HCT116 (cell line): ENCODE results near the gene DUSP3. TPM values are rescaled to one million over a fixed set of nuclear protein-coding genes. Genes with fewer than 3 reads are reported as not detected.

Experiments used
- ATAC-seq: fragments of 200-7000 bp; cut with Tn5 transposase; 2 replicates; pipeline ENCODE4 v1.9.1; 2020; ENCODE audit warnings: mild to moderate bottlenecking, moderate library complexity
- BruUV-seq: library from RNA; stranded (reverse); fragments of 400-500 nt; replicated peaks from 2 replicates; lab custom pipeline; 2021; lab: Mats Ljungman, UMichigan
- CTCF ChIA-PET: fragments of 300-600 bp; sonication (Branson Sonifier 250); formaldehyde crosslinking; loops from one replicate; lab custom pipeline; 2021; ENCODE audit warnings: antibody characterized with exemption; lab: Charles Lee
- POLR2A ChIA-PET: fragments of 300-600, 350-600 bp; sonication (Branson Sonifier 250); formaldehyde crosslinking; loops from one replicate; lab custom pipeline; 2021; ENCODE audit warnings: antibody characterized with exemption; lab: Charles Lee
- RAD21 ChIA-PET, 2 experiments: fragments of 300-600 bp; sonication (Branson Sonifier 250); formaldehyde crosslinking; loops; one replicate each; lab custom pipeline; 2023; ENCODE audit warnings: low total read pairs in 2 of 2; ENCODE audit not compliant: uncharacterized antibody in 2 of 2, unreplicated experiment in 2 of 2, low non-redundant PET in 1 of 2; lab: Charles Lee
- DNase-seq: peaks from one replicate; pipeline ENCODE4 v3.0.0-alpha.2; 2010; ENCODE audit warnings: low read depth, low spot score
- H2AFZ ChIP-seq: fragments of 200-600 bp; shearing (Covaris generic), sonication (generic); 2 replicates; pipeline ENCODE4 v1.6.1; 2017; ENCODE audit warnings: low read depth, mixed run types, mixed read lengths, antibody characterized with exemption, low read length; ENCODE audit not compliant: poor library complexity, severe bottlenecking
- H3K27ac ChIP-seq: 2 replicates; pipeline ENCODE4 v1.5.1; 2012; ENCODE audit warnings: low read depth, low read length
- H3K27me3 ChIP-seq: fragments of 200-600 bp; sonication (generic); 2 replicates; pipeline ENCODE4 v1.6.1; 2016; ENCODE audit warnings: mixed run types, low read length, mixed read lengths; ENCODE audit not compliant: insufficient read depth
- H3K36me3 ChIP-seq, 2 experiments: fragments of 200-500 bp in 1 of 2; fragments of 200-600 bp in 1 of 2; sonication (Bioruptor generic) in 1 of 2; sonication (generic) in 1 of 2; 2 replicates each; pipeline versions ENCODE4 v1.5.1 to v1.6.1; 2014 to 2016; ENCODE audit warnings: low read length in 2 of 2, inconsistent platforms in 1 of 2, mixed read lengths in 1 of 2, mixed run types in 1 of 2; ENCODE audit not compliant: insufficient read depth in 2 of 2, control insufficient read depth in 1 of 2
- H3K4me1 ChIP-seq, 2 experiments: fragments of 200-600 bp in 1 of 2; sonication (generic) in 1 of 2; 2 replicates each; pipeline versions ENCODE4 v1.5.1 to v1.6.1; 2012 to 2017; ENCODE audit warnings: low read length in 2 of 2, inconsistent platforms in 1 of 2, mild to moderate bottlenecking in 1 of 2, mixed read lengths in 1 of 2, mixed run types in 1 of 2, moderate library complexity in 1 of 2; ENCODE audit not compliant: insufficient read depth in 2 of 2, control insufficient read depth in 1 of 2
- H3K4me2 ChIP-seq: fragments of 200-600 bp; sonication (generic); 2 replicates; pipeline ENCODE4 v1.6.1; 2017; ENCODE audit warnings: mixed run types, low read length, mixed read lengths
- H3K4me3 ChIP-seq, 2 experiments: fragments of 200-600 bp in 1 of 2; sonication (generic) in 1 of 2; replicated peaks in 1 of 2; 2 replicates each; pipeline ENCODE4 v1.5.1; 2011 to 2016; ENCODE audit warnings: low read length in 2 of 2, control low read depth in 1 of 2, low read depth in 1 of 2, mild to moderate bottlenecking in 1 of 2, mixed read lengths in 1 of 2, mixed run types in 1 of 2
- H3K79me2 ChIP-seq: fragments of 200-600 bp; sonication (generic); 2 replicates; pipeline ENCODE4 v1.6.1; 2017; ENCODE audit warnings: mild to moderate bottlenecking, mixed run types, low read length, moderate library complexity, mixed read lengths; ENCODE audit not compliant: insufficient read depth
- H3K9ac ChIP-seq: fragments of 200-600 bp; sonication (generic); 2 replicates; pipeline ENCODE4 v1.6.1; 2016; ENCODE audit warnings: low read length, mixed read lengths
- H3K9me2 ChIP-seq: fragments of 200-600 bp; sonication (generic), shearing (Covaris generic); 2 replicates; pipeline ENCODE4 v1.6.1; 2017; ENCODE audit warnings: mixed run types, mild to moderate bottlenecking, moderate library complexity; ENCODE audit not compliant: insufficient read depth
- H3K9me3 ChIP-seq, 2 experiments: fragments of 200-500 bp in 1 of 2; fragments of 200-600 bp in 1 of 2; sonication (Bioruptor generic) in 1 of 2; sonication (generic) in 1 of 2; 2 replicates each; pipeline ENCODE4 v1.6.1; 2014 to 2017; ENCODE audit warnings: low read length in 2 of 2, mixed read lengths in 2 of 2, inconsistent platforms in 1 of 2, low read depth in 1 of 2, mild to moderate bottlenecking in 1 of 2, mixed run types in 1 of 2, moderate library complexity in 1 of 2; ENCODE audit not compliant: control insufficient read depth in 1 of 2, insufficient read depth in 1 of 2
- H4K20me1 ChIP-seq: fragments of 200-600 bp; sonication (generic), shearing (Covaris generic); 2 replicates; pipeline ENCODE4 v1.6.1; 2017; ENCODE audit warnings: mixed run types, mild to moderate bottlenecking, moderate library complexity; ENCODE audit not compliant: insufficient read depth
- CBX3 ChIP-seq: IDR thresholded peaks from 2 replicates; pipeline ENCODE4 v1.6.1; 2012; ENCODE audit warnings: low read depth
- CEBPB ChIP-seq: IDR thresholded peaks from 2 replicates; pipeline ENCODE4 v1.6.1; 2012; ENCODE audit warnings: low read depth
- EGR1 ChIP-seq: IDR thresholded peaks from 2 replicates; pipeline ENCODE4 v1.6.1; 2012; ENCODE audit warnings: low read depth
- ELF1 ChIP-seq: IDR thresholded peaks from 2 replicates; pipeline ENCODE4 v1.6.1; 2012; ENCODE audit warnings: low read depth, borderline replicate concordance
- EZH2 ChIP-seq: fragments of 200-600 bp; sonication (generic); IDR thresholded peaks from 2 replicates; pipeline ENCODE4 v1.6.1; 2017; ENCODE audit warnings: antibody characterized with exemption, mixed run types
- EZH2phosphoT487 ChIP-seq: fragments of 200-600 bp; IDR thresholded peaks from 2 replicates; pipeline ENCODE4 v1.6.1; 2018; ENCODE audit warnings: antibody characterized with exemption, borderline replicate concordance
- FOSL1 ChIP-seq: IDR thresholded peaks from 2 replicates; pipeline ENCODE4 v1.6.1; 2012; ENCODE audit warnings: low read depth
- JUND ChIP-seq: IDR thresholded peaks from 2 replicates; pipeline ENCODE4 v1.6.1; 2012
- POLR2A ChIP-seq: IDR thresholded peaks from 2 replicates; pipeline ENCODE4 v1.7.0; 2011; ENCODE audit warnings: borderline replicate concordance; ENCODE audit not compliant: insufficient read depth, insufficient read length; ENCODE audit errors: extremely low read depth
- POLR2AphosphoS5 ChIP-seq: IDR thresholded peaks from 2 replicates; pipeline ENCODE4 v1.6.1; 2011; ENCODE audit warnings: mild to moderate bottlenecking, low read depth, low read length, moderate library complexity
- RAD21 ChIP-seq: IDR thresholded peaks from 2 replicates; pipeline ENCODE4 v1.6.1; 2012; ENCODE audit warnings: low read depth, mild to moderate bottlenecking
- REST ChIP-seq: IDR thresholded peaks from 2 replicates; pipeline ENCODE4 v1.6.1; 2012; ENCODE audit warnings: low read depth
- SIN3A ChIP-seq: IDR thresholded peaks from 2 replicates; pipeline ENCODE4 v1.6.1; 2012; ENCODE audit warnings: low read depth
- SP1 ChIP-seq: IDR thresholded peaks from 2 replicates; pipeline ENCODE4 v1.6.1; 2012; ENCODE audit warnings: low read depth
- SRF ChIP-seq: IDR thresholded peaks from 2 replicates; pipeline ENCODE4 v1.6.1; 2012; ENCODE audit warnings: low read depth
- TCF7L2 ChIP-seq: IDR thresholded peaks from 2 replicates; pipeline ENCODE4 v1.7.0; 2011; ENCODE audit warnings: borderline replicate concordance, inconsistent platforms; ENCODE audit not compliant: insufficient read depth, insufficient read length; ENCODE audit errors: extremely low read depth
- ZFX ChIP-seq: fragments of 450-650 bp; IDR thresholded peaks from 2 replicates; pipeline ENCODE4 v1.6.1; 2017
- intact Hi-C: fragments of 100-400 bp; cut with micrococcal nuclease; formaldehyde crosslinking; loops from 2 replicates; pipeline ENCODE4 v1.10.0; 2022
- total RNA-seq: library from RNA; stranded (reverse); gene quantifications from one replicate; pipeline ENCODE4 v1.2.1, GENCODE V29; 2021; ENCODE audit not compliant: unreplicated experiment
- TF ChIP-seq, protein P1 (sequence below): IDR thresholded peaks from 2 replicates; pipeline ENCODE4 v1.6.1; 2011; ENCODE audit warnings: mild to moderate bottlenecking, low read length, moderate library complexity; ENCODE audit not compliant: insufficient replicate concordance; ENCODE audit errors: extremely low read depth
- TF ChIP-seq, protein P2 (sequence below): IDR thresholded peaks from 2 replicates; pipeline ENCODE4 v1.6.1; 2012
- TF ChIP-seq, protein P3 (sequence below), 3 experiments: fragments of 200-600 bp in 1 of 3; sonication (generic) in 1 of 3; IDR thresholded peaks in 2 of 3; conservative IDR thresholded peaks in 1 of 3; 2 replicates each; pipeline ENCODE4 v1.5.1; 2012 to 2017; ENCODE audit warnings: low read depth in 2 of 3, low read length in 2 of 3, antibody characterized with exemption in 1 of 3, borderline replicate concordance in 1 of 3, control low read depth in 1 of 3, mild to moderate bottlenecking in 1 of 3, mixed read lengths in 1 of 3, mixed run types in 1 of 3, moderate library complexity in 1 of 3; ENCODE audit not compliant: insufficient read depth in 1 of 3

DUSP3 gene
- total RNA-seq, 1 experiment from 2014 or later = 29.6 TPM

GRCh38 chr17:43737722-43738121 lies 41.1 kb downstream of the DUSP3 start:
- CTCF ChIA-PET = no interaction called here
- no peak overlapping the region for H2AFZ ChIP-seq
- TF ChIP-seq, protein P1, sequence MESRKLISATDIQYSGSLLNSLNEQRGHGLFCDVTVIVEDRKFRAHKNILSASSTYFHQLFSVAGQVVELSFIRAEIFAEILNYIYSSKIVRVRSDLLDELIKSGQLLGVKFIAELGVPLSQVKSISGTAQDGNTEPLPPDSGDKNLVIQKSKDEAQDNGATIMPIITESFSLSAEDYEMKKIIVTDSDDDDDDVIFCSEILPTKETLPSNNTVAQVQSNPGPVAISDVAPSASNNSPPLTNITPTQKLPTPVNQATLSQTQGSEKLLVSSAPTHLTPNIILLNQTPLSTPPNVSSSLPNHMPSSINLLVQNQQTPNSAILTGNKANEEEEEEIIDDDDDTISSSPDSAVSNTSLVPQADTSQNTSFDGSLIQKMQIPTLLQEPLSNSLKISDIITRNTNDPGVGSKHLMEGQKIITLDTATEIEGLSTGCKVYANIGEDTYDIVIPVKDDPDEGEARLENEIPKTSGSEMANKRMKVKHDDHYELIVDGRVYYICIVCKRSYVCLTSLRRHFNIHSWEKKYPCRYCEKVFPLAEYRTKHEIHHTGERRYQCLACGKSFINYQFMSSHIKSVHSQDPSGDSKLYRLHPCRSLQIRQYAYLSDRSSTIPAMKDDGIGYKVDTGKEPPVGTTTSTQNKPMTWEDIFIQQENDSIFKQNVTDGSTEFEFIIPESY = no peak
- TF ChIP-seq ZFX (no peak), FOSL1 (no peak), REST (no peak), RAD21 (no peak), CBX3 (no peak), SP1 (no peak), ELF1 (no peak), EZH2phosphoT487 (no peak), SIN3A (no peak), POLR2AphosphoS5 (no peak), EGR1 (no peak), TCF7L2 (no peak), POLR2A (no peak), JUND (no peak), EZH2 (no peak), CEBPB (no peak), SRF (no peak)
- TF ChIP-seq, protein P2, sequence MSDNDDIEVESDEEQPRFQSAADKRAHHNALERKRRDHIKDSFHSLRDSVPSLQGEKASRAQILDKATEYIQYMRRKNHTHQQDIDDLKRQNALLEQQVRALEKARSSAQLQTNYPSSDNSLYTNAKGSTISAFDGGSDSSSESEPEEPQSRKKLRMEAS = no peak
- TF ChIP-seq, protein P3, sequence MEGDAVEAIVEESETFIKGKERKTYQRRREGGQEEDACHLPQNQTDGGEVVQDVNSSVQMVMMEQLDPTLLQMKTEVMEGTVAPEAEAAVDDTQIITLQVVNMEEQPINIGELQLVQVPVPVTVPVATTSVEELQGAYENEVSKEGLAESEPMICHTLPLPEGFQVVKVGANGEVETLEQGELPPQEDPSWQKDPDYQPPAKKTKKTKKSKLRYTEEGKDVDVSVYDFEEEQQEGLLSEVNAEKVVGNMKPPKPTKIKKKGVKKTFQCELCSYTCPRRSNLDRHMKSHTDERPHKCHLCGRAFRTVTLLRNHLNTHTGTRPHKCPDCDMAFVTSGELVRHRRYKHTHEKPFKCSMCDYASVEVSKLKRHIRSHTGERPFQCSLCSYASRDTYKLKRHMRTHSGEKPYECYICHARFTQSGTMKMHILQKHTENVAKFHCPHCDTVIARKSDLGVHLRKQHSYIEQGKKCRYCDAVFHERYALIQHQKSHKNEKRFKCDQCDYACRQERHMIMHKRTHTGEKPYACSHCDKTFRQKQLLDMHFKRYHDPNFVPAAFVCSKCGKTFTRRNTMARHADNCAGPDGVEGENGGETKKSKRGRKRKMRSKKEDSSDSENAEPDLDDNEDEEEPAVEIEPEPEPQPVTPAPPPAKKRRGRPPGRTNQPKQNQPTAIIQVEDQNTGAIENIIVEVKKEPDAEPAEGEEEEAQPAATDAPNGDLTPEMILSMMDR (IDR thresholded peaks at IDR 0.05 in 2 of 3, conservative IDR thresholded peaks at IDR 0.05 in 1 of 3; ENCODE audit: borderline replicate concordance in 1 of 3, insufficient read depth in 1 of 3, low read depth in 2 of 3, low read length in 2 of 3) = no peak
- BruUV-seq = no TSS peak
- H3K79me2 ChIP-seq = no peaks in the 10 kb centered on the region
- no peaks in the 10 kb centered on the region for H3K9me2 ChIP-seq
- no peak overlapping the region for H3K4me3 ChIP-seq
- POLR2A ChIA-PET = no interaction called here
- no peak for ATAC-seq
- no peak overlapping the region for H3K9ac ChIP-seq
- no peak overlapping the region for H3K27ac ChIP-seq
- H3K4me2 ChIP-seq = no peak overlapping the region
- RAD21 ChIA-PET = no interaction called here
- intact Hi-C loops = no loop called here
- H3K27me3 ChIP-seq = no peaks in the 10 kb centered on the region
- no peaks in the 10 kb centered on the region for H3K36me3 ChIP-seq
- no peaks in the 10 kb centered on the region; a peak in 2 of 4 replicates for H3K9me3 ChIP-seq
- H4K20me1 ChIP-seq = no peaks in the 10 kb centered on the region
- no peaks in the 10 kb centered on the region for H3K4me1 ChIP-seq
- no peak for DNase-seq
